GM21367 (cell line): ENCODE results near the gene NUDT19.
"Not testable (repeated sequence)": the region's sequence is repeated elsewhere in the genome, so short reads cannot be mapped to it uniquely, and the experiment has no call there.

ENCODE experiments used
- ATAC-seq: cut with Tn5 transposase; IDR thresholded peaks from one replicate; pipeline ENCODE4 v1.9.1; 2021; ENCODE audit not compliant: unreplicated experiment

Gene NUDT19

DNA sequence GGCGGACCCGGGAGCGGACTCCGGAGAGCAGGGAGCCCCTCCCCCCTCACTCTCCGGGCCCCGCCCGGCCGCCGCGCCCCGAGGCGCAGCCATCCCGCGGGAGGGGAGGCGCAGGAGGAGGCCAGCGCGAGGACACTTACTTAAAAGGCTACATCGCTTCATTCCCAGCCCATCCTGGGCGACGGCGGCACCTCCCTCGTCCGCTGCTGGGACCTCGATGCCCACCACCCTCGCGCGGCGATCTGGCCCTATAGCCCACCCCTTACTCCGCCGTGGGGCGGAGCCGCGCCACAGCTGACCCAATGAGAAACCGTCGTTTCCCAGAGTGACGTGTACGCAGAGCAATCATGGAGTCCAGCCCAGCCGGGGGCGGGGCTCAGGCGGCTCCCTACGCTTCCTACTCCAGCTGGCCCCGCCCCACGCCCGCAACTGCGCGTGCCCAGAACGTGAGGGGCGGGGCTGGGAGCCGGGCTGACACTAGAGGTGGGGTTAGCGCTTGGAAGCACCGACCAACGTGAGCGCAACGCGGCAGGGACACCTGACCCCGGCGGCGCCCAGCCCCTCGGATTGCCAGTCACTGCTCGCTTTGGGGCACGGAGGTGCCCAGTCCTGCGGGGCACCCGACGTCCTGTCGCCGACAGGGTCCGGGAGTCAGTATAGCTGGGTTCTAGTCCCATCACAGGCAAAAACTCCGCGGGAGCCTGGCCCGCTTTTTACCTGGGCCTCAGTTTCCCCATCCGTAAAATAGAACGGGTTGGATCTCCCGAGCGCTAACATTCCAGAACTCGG is 16.5 kb upstream of the NUDT19 start, which contains the start of gene ANKRD27:
Gene ANKRD27 (minus strand): TSS at position 250 of the 789 bp plus-strand sequence. CDS start 16,165 bp downstream, outside the sequence.
- peak; percentile 94 for ATAC-seq

DNA sequence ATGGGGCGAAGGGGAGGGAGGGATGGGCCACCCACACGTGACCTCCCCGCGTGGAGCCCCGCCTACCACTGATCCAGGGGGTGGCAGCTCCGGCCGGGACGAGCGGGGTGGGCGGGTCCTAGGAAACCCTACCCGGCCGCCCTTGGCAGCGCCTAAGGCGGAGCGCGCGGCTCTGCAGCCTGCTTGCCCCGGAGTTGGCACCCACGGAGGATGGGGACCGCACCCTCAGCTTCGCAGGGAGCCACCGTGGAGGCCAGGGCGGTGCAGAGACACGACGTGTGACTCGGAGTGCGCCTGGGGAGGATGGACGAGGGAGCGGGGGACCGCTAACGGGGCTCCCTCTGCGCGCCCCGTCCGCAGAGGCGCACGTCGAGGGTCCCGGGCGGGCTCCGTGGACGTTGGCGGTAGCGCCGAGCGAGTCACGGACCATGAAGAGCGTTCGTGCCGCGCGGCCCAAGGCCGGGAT is 15.9 kb upstream of the NUDT19 start, which contains the start of gene RGS9BP:
Gene RGS9BP (plus strand): TSS at position 129 of the 466 bp plus-strand sequence. CDS start 416 bp downstream, outside the sequence.
- ATAC-seq, result no peak

DNA sequence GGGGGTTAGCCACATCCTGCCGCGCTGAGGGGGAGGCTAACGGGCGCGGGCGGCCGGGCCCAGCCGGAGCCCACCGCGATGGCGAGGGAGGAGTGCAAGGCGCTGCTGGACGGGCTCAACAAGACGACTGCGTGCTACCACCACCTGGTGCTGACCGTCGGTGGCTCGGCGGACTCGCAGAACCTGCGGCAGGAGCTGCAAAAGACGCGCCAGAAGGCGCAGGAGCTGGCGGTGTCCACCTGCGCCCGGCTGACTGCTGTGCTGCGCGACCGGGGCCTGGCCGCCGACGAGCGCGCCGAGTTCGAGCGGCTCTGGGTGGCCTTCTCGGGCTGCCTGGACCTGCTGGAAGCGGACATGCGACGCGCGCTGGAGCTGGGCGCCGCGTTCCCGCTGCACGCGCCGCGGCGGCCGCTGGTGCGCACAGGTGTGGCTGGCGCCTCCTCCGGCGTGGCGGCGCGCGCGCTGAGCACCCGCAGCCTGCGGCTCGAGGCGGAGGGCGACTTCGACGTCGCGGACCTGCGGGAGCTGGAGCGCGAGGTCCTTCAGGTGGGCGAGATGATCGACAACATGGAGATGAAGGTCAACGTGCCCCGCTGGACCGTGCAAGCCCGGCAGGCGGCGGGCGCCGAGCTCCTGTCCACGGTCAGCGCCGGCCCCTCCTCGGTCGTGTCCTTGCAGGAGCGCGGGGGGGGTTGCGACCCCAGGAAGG is 15.3 kb upstream of the NUDT19 start:
- ATAC-seq, result no peak

DNA sequence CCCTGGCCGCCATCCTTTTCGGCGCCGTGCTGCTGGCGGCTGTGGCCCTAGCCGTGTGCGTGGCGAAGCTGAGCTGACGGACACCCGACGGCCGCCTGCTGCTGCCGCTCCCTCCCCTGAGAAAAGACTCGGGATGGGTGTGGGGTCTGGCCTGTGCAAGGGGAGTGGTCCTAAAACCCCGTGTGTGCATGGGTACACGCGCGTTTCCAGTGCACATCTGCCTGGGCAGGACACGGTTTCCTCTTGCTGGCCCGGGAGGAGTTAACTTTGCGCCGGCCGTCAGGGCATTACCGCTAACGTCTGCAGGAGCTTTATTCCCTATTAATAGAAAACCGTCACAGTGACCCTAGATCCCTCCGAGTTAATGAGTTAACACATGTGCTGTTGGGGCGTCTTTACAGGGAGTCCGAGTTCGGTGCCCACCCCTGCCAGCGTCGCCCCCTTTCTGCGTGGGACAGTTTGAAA is 14.7 kb upstream of the NUDT19 start:
- no peak for ATAC-seq

DNA sequence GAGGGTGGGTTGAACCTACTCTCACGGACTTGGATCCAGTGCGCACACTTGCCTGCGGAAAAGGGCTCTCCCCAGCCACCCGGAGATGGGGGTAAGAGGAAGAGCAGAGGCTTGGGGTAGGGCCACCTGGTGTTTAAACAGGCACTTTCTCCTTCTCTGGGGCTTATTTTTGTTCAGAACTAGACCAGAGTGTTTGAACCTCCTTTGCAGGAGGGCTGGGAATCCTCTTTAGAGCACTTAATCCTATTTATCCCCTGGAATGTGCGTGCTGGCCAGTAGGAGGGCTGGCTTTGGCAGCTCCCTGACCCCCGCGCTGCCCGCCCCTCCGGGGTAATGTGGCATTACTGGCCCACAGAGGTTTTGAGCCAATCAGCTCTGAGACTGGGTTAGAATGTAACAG is 14.0 kb upstream of the NUDT19 start:
- ATAC-seq, result no peak

DNA sequence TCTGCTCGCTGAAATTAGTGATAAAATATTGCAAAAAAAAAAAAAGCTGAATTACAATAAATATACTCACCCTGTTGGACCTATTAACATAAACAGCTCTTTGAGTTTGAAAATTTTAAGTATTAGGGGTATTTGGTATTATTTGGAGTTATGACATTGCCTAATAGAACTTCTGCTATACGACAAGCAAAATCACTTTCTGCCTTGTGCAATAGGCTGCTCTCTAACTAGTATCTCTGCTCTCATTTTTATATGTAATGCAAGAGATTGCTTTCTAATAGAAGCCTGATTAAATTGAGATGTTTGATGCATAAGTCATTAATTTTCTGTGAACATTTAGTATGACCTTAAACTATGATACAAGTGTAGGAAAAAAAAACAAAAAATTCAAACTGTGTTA is 10.6 kb upstream of the NUDT19 start:
- no peak for ATAC-seq

DNA sequence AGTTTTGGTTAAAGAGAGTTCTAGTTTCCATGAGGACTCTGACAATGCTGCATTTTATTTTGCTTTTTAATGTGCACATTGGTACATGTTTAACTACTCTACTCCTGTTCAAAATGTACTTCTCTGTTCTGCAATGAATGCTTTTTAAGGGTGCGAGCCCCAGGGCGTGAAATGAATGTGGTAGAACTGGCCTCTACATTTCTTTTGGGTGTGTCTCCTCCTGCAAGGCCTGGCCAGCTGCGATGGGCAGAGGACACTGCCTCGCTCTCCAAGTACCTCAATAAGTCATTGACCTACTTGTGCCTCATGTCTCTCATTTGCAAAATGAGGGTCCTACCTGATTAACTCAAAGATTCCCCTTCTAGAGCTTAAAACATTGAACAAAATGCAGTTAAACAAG is 9.3 kb upstream of the NUDT19 start:
- ATAC-seq, result no peak

DNA sequence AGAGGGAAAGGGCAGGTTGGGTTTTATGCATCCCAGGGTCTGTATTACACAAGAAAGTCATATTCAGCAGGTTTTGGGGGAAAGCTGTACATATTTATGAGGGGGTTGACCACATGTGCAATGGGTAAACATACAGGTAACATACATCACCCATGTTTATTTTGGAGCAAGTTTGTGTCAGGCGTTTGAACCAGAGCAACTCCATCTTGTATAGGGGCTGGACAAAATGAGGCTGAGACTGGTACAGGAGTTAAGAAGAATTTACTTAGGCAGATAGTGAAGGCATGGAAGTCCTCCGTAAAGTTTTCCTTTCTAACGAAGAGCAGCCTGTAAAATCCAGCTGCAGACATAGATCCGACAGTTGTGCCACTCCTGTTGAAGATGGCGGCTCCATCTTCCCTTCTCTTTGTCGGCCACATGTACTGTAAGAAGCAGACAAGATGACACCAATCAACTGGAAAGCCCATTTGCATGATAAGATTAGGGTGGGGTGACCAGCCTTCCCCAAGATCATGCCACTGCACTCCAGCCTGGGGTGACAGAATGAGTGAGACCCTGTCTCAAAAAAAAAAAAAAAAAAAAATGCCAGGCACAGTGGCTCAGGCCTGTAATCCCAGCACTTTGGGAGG is 4.7 kb upstream of the NUDT19 start:
- ATAC-seq, result no peak

DNA sequence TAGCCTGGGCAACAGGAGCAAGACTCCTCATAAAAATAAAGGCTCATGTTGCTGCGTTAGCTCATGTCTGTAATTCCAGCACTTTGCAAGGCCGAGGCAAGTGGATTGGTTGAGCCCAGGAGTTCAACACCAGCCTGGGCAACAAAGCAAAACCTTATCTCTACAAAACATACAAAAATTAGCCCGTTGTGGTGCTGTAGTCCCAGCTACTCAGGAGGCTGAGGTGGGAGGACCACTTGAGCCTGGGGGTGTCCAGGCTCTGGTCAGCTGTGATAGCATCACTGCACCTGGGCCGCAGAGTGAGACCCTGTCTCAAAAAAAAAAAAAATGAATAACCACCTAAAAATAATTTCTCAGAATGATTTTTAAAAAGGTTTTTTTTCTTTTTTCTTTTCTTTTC is 3.9 kb upstream of the NUDT19 start:
- ATAC-seq, result no peak

DNA sequence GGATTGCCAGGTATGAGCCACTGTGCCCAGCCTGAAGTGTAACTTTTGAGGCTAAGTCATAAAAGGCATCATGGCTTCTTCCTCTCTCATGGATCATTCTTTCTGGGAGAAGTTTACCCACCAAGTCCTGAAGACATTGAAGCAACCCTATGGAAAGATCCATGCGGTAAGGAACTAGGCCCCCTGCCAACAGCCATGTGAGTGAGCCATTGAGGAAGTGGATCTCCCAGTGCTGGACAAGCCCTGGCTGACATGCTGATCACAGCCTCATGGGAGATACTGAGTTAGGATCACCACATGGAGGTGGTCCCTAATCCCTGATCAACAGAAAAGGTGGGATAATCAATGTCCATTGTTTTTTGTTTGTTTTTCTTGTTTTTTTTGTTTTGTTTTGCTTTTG is 3.3 kb upstream of the NUDT19 start:
- no peak for ATAC-seq

DNA sequence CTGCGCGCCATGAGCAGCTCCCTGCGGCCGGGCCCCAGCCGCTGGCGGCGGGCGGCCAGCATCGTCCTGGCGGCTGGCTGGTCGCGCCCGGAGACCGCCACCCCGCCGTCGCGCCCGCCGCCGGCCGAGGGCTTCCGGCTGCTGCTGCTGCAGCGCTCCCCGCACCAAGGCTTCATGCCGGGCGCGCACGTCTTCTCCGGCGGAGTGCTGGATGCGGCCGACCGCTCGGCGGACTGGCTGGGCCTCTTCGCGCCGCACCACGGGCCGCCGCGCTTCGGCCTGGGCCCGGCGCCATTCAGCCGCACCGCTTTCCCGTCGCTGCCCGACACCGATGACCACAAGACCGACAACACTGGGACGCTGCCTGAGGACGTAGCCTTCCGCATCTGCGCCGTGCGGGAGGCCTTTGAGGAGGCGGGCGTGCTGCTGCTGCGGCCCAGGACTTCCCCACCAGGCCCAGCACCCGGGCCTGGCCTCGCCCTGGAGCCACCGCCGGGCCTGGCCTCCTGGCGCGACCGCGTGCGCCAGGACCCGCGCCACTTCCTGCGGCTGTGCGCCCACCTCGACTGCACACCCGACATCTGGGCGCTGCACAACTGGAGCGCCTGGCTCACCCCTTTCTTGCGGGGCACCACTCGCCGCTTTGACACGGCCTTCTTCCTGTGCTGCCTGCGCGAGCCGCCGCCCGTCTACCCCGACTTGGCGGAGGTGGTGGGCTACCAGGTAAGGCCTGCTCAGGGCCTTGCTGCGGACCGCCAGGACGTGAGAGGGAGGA is 518 bp downstream of the NUDT19 start:
- ATAC-seq, result peak; percentile 37

DNA sequence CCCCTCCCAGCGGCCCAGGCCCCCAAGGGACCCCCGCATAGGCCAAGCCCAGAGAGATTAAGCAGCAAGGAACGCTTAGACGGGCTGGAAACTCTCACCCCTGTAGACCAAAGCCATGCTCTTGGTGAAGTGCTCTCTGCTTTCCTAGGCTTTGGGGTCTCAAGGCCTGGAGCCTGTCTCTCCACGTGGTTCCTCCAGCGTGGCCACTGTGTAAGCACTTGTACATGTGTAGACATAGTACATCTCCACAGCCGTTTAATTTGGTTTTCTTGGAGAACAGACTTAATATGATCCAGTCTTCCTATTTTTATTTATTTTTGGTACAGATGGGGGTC is 1.1 kb downstream of the NUDT19 start:
- ATAC-seq, result no peak

DNA sequence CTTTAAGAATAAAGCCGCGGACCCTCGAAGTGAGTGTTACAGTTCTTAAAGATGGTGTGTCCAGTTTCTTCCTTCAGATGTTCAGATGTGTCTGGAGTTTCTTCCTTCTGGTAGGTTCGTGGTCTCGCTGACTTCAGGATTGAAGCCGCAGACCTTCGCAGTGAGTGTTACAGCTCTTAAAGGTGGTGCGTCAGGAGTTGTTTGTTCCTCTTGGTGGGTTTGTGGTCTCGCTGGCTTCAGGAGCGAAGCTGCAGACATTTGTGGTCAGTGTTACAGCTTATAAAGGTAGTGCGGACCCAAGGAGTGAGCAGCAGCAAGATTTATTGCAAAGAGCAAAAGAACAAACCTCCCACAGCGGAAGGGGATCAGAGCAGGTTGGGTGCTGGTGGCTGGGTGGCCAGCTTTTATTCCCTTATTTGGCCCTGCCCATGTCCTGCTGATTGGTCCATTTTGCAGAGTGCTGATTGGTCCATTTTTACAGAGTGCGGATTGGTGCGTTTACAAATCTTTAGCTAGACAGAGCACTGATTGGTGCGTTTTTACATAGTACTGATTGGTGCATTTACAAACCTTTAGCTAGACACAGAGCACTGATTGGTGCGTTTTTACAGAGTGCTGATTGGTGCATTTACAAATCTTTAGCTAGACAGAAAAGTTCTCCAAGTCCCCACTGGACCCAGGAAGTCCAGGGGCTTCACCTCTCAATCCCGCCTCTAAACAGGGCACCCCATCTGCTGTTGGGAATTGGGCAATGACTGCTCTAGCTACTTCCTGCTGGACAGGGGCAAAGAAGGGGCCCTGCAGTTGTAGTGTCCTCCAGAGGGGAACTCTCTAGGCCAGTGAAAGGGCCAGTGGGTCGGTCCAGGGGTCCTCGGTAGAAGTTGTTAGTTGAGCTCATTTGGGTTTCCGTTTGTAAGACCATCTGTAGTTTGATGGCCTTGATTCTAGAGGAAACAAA is 1.8 kb downstream of the NUDT19 start:
- ATAC-seq, result not testable (repeated sequence)

DNA sequence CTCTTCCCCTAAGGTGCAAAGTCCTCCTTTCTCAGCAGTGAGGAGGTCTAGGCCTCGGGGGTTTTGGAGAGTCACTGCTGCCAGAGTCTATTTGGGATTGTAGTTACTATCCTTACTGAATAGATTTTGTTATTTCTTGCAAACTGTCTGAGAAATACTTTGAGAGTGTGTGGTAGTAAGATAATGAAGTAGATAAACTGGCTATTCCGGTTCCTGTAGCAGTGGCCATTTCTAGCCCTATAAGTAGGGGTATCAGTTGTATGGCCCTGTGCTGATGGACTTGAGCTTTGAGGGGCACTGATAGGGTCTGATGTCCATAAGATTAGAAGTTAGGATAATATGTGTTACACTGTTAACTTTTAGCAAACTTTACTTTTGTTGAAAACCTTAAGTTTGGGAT is 2.7 kb downstream of the NUDT19 start:
- not testable (repeated sequence) for ATAC-seq

DNA sequence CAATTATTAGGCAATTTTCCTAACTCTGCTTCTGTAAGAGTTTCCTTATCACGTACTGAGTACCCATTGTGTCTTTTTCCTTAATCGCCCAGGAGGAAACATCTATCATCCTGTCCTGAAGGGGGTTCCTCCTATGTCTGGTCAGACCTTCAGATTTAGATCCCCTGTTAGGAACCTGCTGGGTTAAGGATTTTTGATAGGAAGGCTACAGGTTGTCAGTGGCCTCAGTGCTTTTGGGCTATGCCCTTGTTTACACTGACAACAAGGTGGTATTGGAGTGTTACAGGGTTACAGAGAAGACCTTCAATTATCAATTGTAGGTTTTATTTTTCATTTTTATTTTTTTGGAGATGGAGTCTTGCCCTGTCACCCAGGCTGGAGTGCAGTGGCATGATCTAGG is 3.2 kb downstream of the NUDT19 start:
- not testable (repeated sequence) for ATAC-seq

DNA sequence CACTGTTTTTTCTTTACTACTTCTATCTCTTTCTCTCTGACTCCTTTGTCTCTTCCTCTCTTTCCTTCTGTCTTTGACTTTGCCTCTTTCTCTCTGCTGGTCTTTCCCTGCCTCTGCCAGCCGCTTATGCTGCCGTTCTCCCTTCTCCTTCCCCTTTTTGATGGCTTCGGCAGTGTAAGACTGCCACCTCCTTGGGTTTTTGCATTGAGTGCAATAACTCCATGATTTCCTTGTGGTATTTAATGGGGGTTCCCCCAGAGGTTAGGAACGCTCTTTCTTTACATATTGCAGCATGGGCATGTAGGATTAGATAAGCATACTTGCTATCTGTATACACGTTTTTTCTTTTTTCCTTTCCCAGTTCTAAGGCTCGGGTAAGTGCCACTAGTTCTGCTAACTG is 3.9 kb downstream of the NUDT19 start:
- not testable (repeated sequence) for ATAC-seq

DNA sequence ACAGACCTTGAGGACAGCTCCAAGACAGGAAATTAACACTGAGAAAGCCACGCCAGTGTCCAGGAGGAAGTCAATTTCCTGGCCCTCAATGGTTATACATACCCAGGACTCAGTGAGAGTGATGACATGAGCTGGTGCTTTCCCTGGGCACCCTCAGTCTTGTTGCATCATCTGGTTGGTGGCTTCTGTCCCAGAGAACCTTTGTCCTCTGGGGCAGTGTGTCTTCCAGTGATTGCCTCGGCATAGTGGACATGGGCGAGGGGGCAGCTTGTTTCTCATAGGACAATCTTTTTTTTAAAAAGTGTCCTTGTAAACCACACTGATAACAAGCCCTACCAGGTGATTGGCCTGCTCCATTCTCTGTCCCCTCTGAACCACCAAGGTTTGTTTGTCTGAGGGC is 5.2 kb downstream of the NUDT19 start:
- ATAC-seq, result not testable (repeated sequence)

DNA sequence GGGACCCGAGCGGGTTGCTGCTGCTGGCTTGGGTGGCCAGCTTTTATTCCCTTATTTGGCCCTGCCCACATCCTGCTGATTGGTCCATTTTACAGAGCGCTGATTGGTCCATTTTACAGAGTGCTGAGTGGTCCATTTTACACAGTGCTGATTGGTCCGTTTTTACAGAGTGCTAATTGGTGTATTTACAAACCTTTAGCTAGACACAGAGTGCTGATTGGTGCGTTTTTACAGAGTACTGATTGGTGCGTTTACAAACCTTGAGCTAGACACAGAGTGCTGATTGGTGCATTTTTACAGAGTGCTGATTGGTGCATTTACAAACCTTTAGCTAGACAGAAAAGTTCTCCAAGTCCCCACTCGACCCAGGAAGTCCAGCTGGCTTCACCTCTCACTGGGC is 8.5 kb downstream of the NUDT19 start:
- ATAC-seq, result not testable (repeated sequence)

DNA sequence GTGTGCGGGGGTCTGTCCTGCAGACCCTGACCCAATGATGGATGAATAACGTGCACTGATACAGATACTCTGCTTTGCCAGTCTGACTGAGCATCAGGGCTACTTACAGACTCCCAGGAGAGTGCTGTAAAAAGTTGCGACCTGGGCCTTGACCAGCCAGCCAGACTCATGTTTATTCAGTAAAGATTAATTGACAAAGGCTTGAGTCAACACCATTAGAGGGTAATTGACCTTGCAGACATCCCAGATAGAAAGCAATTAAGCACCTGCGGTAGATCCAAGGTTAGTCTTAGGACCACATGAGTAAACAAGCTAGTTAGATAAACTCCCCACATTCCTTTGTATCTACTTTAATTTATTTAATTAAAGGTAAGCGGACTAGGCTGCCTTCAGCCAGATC is 10.4 kb downstream of the NUDT19 start:
- no peak for ATAC-seq

DNA sequence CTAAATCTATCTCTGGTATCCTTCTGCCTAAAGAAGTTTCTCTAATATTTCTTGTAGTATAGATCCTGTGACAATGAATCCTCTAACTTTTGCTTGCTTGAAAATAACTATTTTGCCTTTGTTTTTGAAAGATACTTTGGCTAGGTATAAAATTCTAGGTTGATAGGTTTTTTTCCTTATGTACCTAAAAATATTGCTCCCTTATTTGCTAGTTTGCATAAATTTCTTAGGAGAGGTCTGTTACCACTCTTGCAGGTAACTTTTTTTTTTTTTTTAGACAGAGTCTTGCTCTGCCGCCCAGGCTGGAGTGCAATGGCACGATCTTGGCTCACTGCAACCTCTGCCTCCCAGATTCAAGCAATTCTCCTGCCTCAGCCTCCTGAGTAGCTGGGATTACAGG is 12.4 kb downstream of the NUDT19 start:
- ATAC-seq, result not testable (repeated sequence)
